NCI-H2196 treated with DMSO at 0.1 percent for 48 hours (cell line): Measurements from ENCODE around the gene ADARB2.

Experiments used
- DNase-seq: peaks from one replicate; lab custom pipeline; 2025; ENCODE audit not compliant: unreplicated experiment; lab: John Stamatoyannopoulos, UW

Gene ADARB2

DNA sequence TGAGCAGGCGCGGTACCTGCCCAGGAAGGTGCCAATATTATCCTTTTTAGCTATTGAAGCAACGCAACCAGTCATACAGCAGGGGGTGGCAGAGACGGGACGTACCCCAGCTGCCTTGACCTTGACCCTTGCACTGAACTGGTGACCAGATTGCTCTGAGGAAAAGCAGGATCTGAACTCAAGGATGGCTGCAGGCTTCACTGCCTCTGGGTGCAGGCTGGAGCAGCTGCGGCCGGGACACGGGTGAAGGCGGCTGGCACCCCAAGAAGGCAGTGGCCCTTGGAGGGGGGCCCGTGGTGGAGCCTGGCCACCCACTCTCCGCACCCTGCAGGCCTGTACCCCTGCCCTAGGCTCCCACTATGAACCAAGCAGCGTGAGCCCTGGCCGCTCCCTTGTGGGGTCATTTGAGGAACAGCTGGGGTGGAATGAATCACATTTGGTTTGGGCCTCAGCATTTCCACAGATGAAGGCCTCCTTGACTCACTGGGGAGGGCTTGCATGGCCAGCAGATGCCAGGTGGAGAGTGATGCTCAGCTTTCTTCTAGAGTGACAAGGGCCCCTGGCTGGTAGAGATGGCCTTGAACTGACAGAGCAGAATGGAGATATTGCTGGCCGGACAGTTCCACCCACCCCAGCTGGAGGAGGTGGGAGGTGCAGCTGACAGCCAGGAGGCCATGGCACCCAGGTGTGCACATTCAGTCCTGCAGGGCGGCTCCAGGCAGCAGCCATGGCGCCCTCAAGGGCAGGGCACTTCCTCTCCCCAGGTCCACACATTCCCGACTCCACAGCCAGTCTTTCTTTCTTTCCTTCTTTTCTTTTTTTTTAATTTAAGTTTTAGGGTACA lies 462.4 kb downstream of the ADARB2 start:
- no peak for DNase-seq

DNA sequence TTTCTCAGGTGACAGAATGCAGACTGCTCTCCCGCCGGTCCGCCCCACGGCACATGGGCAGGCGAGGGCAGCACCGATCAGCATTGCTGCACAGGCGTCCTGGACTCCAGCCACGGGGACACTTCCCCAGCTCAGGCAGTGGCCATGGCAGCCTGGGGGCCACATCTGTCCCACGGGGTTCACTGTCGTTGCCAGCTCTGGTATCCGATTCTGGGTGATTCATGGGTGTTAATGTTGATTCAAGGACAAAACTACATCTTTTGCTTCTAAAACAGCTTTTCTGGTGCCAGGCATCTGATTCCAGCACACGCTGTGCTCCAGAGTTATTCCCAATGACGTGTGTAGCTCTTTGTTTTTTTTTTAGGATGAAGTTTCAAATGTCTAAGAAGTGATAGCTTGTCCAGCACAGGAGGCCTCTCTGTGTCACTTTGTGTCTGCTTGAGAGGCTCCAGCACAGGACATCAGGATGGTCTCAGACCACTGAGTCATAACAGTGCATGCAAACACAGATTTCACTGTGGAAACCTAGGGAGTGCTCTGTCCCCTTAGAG lies 463.1 kb downstream of the ADARB2 start:
- no peak for DNase-seq

GRCh38 chr10:1273372-1274105 lies 463.8 kb downstream of the ADARB2 start:
- DNase-seq = no peak

GRCh38 chr10:1272777-1273161 lies 464.6 kb downstream of the ADARB2 start:
- DNase-seq = no peak

- no peak for DNase-seq
These were observed 465.1 kb downstream of the ADARB2 start for GRCh38 chr10:1272079-1272776.

GRCh38 chr10:1270906-1271305 lies 466.4 kb downstream of the ADARB2 start:
- DNase-seq = no peak

DNA sequence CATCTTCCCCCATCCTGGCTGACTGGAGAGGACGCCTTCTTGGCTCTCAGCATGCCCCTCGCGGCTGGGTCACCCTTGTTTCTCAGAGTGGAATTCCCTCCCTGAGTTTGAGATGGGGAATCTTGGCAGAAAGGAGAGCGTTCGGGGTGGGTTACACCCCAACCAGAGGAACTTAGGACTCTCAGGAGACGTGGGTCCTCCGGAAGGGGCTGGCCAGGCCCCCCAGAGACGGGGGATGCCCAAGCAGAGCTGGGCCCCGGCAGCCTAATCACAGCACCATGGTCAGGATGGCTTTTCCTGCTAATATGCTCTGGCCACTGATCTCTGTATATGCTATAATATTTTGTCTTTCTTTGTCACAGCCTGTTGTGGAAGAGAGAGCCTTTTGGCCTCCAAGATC lies 466.8 kb downstream of the ADARB2 start:
- DNase-seq = no peak

- no peak for DNase-seq
These were observed 468.5 kb downstream of the ADARB2 start for GRCh38 chr10:1268831-1269230.

- no peak for DNase-seq
These were observed 469.8 kb downstream of the ADARB2 start for GRCh38 chr10:1267568-1267967.

- no peak for DNase-seq
These were observed 470.2 kb downstream of the ADARB2 start for GRCh38 chr10:1267148-1267547.

DNA sequence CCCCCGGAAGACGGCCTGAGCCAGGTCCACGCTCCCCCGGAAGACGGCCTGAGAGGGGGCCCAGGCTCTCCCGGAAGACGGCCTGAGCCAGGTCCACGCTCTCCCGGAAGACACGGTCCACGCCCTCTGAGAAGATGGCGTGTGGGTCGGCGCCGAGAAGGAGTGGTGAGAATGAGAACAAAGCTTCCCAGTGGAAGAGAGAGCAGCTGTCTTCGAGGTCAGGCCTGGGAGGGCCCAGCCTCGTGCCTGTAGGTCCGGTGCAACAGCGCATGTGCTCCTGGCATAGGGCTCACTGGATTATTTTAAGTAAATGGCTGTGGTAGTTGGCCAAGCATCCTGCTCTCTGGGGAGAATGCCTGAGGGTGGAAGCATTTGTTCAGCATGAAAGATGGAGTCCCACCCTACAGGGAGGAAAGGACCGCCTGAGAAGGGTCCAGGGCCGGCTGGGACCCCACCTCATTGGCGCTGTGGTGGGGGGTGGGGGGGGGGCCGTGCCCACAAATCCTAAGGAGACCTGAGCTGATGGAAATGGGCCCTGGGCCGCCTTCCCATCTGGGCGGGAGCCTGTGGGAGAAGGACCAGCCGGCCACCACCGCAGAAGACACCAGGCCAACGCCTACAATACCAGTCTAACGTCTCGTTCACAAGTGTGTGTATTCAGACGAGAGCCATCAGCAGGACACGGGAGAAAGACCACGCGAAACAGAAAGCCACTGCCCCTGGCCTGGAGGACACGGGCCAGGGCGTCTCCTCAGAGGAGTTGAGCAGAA lies 471.1 kb downstream of the ADARB2 start:
- DNase-seq = no peak

GRCh38 chr10:1264001-1264400 lies 473.3 kb downstream of the ADARB2 start:
- DNase-seq = no peak

GRCh38 chr10:1257274-1257673 lies 480.1 kb downstream of the ADARB2 start:
- no peak for DNase-seq

DNA sequence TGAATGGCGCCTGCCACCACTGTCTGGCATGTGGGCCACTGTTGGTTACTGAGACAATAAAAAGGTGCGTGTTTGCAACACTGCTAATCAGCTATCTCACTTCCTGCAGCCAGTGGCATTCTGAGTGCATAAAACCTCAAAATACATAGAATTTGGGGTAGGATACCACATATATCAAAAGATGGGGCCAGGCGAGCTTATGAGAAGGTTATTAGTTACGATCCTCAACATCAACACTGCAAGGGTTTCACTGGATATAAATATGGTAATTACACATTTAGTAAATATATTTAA lies 480.9 kb downstream of the ADARB2 start:
- no peak for DNase-seq

DNA sequence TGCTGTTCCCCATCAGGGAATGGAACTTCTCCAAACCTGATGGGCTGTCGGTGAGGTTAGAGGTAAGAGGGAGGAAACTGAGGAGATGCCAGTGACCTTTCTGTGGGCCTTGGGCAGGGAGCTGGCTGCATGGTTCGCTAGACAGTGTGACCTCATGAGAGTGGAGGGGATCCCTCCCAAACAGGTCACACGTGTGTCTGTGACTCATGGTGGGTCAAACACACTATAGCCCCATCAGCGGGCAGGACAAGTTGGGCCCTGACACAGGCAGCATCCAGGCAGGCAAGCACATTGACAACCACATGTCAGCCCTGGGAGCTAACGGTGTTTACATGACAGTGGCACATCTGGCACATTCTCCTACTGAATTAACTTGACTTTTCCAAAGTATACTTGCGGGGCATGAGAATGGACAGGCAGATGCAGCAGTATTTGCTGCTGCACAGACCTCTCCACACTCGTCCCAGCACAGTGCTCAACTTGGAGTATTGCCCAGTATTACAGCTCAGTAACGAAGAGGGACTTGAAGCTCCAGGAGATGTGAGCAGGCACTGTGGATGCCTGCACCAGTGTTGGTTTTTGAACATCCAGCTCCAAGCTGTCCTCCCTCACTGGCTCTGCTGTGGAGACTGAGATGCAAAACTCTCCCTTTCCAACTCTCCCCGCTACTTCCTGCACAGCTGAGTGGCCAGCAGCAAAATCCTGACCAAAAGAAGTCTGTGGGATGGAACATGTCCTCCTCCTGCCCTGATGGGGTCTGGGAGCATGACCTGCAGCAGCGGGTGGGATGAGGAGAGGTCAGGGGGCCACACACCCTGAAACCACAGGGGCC lies 481.5 kb downstream of the ADARB2 start:
- DNase-seq = no peak

GRCh38 chr10:1255118-1255517 lies 482.2 kb downstream of the ADARB2 start:
- DNase-seq = no peak

- no peak for DNase-seq
These were observed 483.6 kb downstream of the ADARB2 start for GRCh38 chr10:1253523-1254353.

DNA sequence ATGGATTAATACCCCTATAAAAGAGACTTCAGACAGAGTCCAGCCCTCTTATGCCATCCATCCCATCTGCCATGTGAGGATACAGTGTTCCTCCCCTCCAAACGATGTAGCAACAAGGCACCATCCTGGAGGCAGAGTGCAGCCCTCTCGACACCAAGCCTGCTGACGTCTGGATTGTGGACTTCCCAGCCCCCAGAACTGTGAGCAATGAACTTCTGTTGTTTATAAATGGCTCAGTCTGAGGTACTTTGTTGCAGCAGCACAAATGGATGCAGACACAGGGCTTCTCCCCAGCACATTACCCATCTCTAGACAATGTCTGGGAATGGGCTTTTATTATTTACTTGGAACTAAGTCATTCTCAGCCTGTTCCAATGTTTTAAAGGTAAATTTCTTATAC lies 485.6 kb downstream of the ADARB2 start:
- no peak for DNase-seq
